Epithelial cell of proximal tubule (primary cell): ENCODE measurements around the gene HOXB8. TPM values are rescaled to one million over a fixed set of nuclear protein-coding genes. Genes with fewer than 3 reads are reported as not detected.

Experiments used
- DNase-seq: peaks from one replicate; pipeline ENCODE4 v3.0.0-alpha.2; 2011; ENCODE audit warnings: low read depth
- H3K4me3 ChIP-seq: 2 replicates; pipeline ENCODE4 v1.5.1; 2011; ENCODE audit warnings: low read depth, mild to moderate bottlenecking, low read length
- total RNA-seq: library from RNA; depleted of rRNA; stranded (reverse); fragments of >200 nt; gene quantifications from 2 replicates; pipeline ENCODE4 v1.2.3, GENCODE V29; 2015
- TF ChIP-seq, protein P1 (sequence below): conservative IDR thresholded peaks from 2 replicates; pipeline ENCODE4 v1.5.1; 2012; ENCODE audit warnings: low read depth, mild to moderate bottlenecking, low read length

The HOXB8 gene
- total RNA-seq, result 12.7 and 21.4 TPM in 2 replicates

DNA sequence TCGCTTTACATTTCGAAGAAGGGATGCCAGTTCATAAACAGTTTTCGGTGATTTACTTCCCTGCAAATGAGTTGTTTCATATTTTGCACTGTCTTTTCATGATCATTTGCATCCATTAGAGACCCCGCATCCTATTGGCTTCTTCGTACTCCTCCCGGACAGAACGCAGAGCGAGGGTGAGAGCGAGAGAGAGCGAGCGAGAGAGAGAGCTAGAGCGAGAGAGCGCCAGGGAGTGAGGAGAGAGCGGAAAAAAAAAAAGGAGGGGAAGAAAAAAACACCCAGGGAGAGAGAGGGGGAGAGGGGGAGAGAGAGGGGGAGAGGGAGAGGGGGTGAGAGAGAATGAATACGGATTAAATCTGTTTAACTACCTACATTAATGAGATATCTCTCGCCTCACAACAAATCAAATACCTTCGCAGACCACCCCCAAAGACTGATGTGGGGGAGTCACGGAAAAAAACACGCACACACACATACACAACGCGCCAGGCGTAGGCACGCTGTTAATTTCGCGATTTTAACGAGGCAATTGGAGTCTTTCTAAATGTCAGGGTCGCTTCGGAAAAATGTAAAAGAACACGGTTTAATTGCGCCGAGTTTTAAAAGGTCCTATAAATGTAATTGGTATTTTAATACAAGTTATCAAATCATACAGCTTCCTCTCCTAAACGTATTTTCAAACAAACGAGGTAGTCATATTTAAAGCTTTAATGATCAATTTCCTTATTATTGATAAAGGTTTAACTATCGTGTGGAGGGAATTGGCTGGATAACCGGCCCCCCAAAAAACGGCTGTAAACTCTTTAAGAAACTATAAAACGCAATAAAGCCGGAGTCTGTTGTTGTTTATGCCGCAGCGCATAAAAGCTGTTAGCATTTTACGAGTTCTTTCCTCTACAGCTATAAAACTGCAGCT lies at the start of gene HOXB8:
TSS of gene HOXB8 (minus strand) at position 246 of the 916 bp plus-strand sequence. CDS start 588 bp downstream, outside the sequence.
- no peak for DNase-seq
- H3K4me3 ChIP-seq, result peak within 1 kb of the TSS; percentile 86
- TF ChIP-seq, protein P1, sequence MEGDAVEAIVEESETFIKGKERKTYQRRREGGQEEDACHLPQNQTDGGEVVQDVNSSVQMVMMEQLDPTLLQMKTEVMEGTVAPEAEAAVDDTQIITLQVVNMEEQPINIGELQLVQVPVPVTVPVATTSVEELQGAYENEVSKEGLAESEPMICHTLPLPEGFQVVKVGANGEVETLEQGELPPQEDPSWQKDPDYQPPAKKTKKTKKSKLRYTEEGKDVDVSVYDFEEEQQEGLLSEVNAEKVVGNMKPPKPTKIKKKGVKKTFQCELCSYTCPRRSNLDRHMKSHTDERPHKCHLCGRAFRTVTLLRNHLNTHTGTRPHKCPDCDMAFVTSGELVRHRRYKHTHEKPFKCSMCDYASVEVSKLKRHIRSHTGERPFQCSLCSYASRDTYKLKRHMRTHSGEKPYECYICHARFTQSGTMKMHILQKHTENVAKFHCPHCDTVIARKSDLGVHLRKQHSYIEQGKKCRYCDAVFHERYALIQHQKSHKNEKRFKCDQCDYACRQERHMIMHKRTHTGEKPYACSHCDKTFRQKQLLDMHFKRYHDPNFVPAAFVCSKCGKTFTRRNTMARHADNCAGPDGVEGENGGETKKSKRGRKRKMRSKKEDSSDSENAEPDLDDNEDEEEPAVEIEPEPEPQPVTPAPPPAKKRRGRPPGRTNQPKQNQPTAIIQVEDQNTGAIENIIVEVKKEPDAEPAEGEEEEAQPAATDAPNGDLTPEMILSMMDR, result no peak

DNA sequence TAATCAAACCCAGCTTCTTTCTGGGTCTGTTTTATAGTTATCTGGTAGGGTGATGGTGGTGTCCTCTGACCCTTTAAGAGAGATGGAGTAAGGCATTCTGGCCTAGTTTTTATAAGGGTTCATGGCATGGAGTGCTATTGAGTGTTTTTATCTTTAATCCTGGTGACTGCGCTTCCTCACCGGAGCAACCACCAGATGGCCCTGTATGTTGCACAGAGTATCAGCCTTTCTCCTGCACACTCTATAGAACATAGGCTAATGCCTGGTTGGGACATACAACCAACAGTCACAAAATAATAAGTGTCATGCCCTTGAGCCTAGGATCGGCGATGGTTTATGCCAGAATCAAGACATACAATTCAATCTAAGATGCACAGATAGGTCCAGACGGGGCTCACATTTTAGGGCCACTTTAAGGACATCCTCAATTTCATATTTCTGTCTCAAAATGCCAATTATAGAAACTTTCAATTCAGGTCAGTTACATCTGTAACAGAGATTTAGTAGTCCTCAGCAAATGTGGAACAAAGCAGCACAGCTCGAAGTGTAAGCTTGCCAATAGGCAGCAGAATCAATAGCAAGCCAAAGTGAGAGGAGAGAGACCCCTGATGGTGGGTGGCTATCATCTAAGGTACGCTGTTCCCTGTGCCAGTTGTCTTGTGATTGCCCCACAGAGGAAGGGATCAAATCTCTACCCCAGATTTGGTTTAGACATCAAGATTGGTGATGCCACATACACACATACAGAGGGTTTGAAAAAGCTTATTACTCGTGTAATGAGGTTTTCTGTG lies 48.2 kb upstream of the HOXB8 start:
- DNase-seq, result no peak
- TF ChIP-seq, protein P1, result peak; percentile 3
- H3K4me3 ChIP-seq, result no peak overlapping the region

DNA sequence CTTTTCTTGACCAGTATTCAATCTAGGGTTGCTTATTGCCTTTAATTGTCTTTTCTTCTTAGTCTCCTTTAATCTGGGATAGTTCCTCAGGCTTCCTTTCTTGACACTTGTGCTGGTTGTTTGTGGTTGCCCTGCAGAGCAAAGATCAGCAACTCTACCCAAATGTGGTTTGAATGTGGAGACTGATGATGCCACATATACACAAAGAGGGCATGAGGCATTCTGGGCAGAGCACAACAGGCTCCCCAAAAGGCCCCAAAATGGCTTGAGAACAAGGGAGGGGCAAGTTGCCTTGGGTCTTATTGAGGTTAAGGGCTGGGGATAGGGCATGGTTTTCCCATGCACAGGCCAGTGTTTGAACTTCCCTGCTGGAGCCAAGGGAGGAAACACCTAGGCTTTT lies 40.8 kb upstream of the HOXB8 start:
- TF ChIP-seq, protein P1, result no peak
- no peak overlapping the region for H3K4me3 ChIP-seq
- DNase-seq, result no peak

DNA sequence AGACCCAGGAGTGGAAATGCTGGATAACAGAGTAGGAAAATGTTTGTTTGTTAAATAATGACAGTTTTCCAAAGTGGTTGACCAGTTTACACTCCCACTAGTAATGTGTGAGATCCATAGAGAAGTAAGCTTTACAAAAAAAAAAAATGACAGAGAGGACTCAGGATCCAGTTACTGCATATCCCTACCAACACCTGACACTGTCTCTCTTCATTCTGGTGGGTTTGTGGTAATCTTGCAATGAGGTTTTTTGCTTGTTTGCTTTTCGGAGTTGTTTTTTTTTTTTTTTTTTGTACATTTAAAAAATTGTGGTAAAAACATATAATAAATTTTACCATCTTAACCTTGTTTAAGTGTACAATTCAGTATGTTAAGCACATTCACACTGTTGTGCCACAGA lies 34.6 kb upstream of the HOXB8 start:
- TF ChIP-seq, protein P1, result no peak
- no peak for DNase-seq
- H3K4me3 ChIP-seq, result no peak overlapping the region

DNA sequence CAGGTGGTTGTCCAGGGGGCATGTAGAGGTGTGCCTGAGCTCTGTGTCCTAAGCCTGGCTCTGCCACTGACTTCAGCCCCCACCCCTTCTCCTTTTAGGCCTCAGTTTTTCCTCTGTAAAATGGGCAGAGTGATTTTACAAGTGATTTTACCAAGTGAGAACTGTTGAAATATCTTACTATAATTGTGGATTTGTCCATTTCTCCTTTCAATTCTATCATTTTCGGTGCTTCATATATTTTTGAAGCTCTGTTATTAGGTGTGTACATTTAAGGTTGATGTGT lies 32.8 kb upstream of the HOXB8 start:
- TF ChIP-seq, protein P1, result no peak
- peak overlapping the region; percentile 63 for H3K4me3 ChIP-seq
- no peak for DNase-seq

DNA sequence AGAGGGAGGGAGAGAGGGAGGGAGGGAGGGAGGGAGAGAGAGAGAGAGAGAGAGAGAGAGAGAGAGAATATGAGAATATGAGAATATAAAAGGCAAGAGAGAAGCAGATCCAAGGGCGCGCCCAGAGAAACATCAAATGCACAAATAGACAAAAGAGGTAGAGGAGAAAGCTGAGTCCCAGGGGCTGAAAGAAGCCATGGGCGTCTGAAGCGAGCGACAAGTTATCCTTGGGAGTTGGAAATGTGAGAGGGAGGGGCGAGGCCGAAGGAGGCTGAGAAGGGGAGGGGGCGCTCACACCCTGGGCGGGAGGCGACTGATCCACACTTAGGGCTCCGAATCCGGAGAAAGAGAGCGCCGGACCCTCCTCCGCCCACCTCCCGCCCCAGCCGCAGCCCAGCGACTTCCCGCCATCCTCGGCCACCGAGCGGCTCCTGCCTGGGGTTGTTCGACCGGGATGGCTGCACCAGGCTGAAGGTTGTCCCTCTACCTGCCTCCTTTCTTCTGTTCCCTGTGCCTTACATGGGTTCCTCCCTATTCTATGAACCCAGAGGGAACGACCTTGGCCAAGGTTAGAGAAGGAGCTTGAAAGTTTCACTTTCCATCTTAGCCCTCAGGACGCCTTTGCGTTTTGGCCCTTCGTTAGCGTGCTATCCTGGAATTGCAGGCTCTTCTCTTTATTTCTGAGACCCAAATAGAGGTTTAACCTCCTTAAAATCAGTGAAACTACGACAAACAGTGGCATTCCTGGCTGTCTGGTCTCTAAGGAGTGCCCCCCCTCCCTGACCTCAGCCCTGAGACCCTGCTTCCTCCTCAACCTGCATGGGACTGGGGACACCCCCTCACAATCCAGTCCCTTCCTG lies 32.2 kb upstream of the HOXB8 start:
- TF ChIP-seq, protein P1, result no peak
- DNase-seq, result no peak
- peak overlapping the region; percentile 63 for H3K4me3 ChIP-seq
